ENCODE data around the gene TEPSIN. TPM values are rescaled to one million over a fixed set of nuclear protein-coding genes. Genes with fewer than 3 reads are reported as not detected.
A peak's percentile ranks its signal among the peaks of the same experiment; 100 is the strongest.

Gene TEPSIN
- total and polyA plus RNA-seq, 11 donors: 6.8 to 16.0 (median 10.4) TPM

GRCh38 chr17:81252326-81252986, 13.6 kb upstream of the TEPSIN start:
- ATAC-seq: no peak
- H3K36me3 ChIP-seq: peaks cover 0 to 61% (median 20%) of the 10 kb centered on the region in 9 donors
- H3K27me3 ChIP-seq: no peaks in the 10 kb centered on the region
- H3K9me3 ChIP-seq: no peaks in the 10 kb centered on the region
- intact Hi-C loops (cut with DNase I): loop anchor here (2.0 to 10.0 kb wide), 7 partner anchors 40 to 352 kb away; no protein-coding TSS in a partner anchor
- TF ChIP-seq CTCF (IDR thresholded peaks at IDR 0.05): no peak
- H3K4me3 ChIP-seq: no peak overlapping the region
- WGBS, 4 donors: 84 to 87% (median 86%) methylated on average over 15 of the region's 15 CpGs
- DNase-seq: no peak
- H3K4me1 ChIP-seq: peaks cover 3 to 19% (median 13%) of the 10 kb centered on the region in 12 donors
- peak overlapping the region in 1 of 12 donors; percentile 51 for H3K27ac ChIP-seq

DNA sequence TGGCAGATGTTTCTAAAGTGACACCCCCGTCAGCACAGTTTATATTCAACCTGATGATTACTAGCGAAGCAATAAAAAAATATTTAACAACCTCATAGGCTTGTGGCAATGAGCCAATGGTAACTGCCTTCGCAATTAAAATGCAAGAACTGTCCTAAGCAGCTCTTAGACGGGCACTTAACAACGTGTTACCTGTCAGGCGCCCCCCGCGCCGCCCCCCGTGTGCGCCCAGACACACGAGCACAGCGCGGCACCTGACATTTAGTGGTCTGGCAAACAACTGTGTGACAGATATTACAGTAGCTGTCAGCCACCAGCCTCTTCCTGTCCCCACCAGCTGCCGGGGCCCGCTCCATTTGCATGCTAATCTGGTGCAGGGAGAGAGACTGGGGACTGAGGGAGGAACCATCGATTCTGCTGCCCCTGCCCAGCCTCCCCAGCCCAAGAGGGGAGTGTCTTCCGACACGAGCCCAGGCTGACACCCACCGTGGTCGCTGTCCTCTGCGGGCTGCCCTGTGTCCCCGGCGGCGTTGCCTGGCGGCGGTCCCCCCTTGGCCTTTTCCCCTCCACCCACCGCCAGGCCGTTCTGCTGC, 12.9 kb upstream of the TEPSIN start:
- WGBS, 4 donors: 79 to 86% (median 81%) methylated on average over 29 of the region's 29 CpGs
- Histone ChIP-seq H3K4me1 (peaks cover 3 to 19% (median 13%) of the 10 kb centered on the region in 12 donors), H3K27ac (peak overlapping the region in 1 of 12 donors; percentile 51), H3K36me3 (peaks cover 0 to 55% (median 20%) of the 10 kb centered on the region in 9 donors), H3K9me3 (no peaks in the 10 kb centered on the region), H3K4me3 (no peak overlapping the region), H3K27me3 (no peaks in the 10 kb centered on the region)
- no peak for TF ChIP-seq CTCF (IDR thresholded peaks at IDR 0.05)
- no peak for TF ChIP-seq POLR2A (IDR thresholded peaks at IDR 0.05)
- intact Hi-C loops (cut with DNase I): loop anchor here (2.0 to 10.0 kb wide), 7 partner anchors 40 to 353 kb away; no protein-coding TSS in a partner anchor
- no peak for DNase-seq
- ATAC-seq: peak in 1 of 4 donors; percentile 11

DNA sequence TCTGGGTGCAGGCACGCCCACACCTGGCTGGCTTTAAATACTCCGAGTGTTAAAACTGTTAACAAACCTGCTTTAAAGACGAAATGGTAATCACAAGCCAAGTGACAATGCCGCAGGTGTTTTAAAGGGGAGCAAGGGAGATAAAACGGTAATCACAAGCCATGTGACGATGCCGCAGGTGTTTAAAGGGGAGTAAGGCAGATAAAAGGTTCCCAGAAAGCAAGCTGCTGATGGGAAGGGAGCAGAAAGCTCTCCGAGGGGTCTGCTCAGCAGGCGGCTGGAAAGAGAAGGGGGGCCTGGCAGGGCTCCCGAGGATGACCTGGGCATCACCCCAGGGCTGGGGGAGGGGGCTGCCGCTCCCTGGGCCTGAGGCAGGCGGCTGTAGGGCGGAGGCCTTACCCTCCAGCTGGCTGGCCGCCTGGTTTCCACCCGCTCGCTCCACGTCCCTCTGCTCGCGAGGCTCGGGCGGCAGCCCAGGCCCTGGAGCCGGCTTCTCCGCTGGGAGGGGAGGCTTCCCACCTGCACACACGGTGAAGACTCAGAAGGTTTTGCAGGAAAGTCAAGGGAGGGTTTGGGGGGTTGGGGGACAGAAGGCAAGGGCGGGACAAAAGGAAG, 12.3 kb upstream of the TEPSIN start:
- 54 to 72% (median 62%) methylated on average over 21 to 25 of the region's 25 CpGs for WGBS, 4 donors
- Histone ChIP-seq H3K27me3 (no peaks in the 10 kb centered on the region), H3K36me3 (peaks cover 0 to 52% (median 20%) of the 10 kb centered on the region in 9 donors), H3K9me3 (no peaks in the 10 kb centered on the region), H3K4me3 (no peak overlapping the region), H3K4me1 (peaks cover 3 to 19% (median 13%) of the 10 kb centered on the region in 12 donors), H3K27ac (peak overlapping the region in 1 of 12 donors; percentile 51)
- TF ChIP-seq CTCF (IDR thresholded peaks at IDR 0.05): no peak
- TF ChIP-seq POLR2A (IDR thresholded peaks at IDR 0.05): no peak
- DNase-seq: peak in 4 of 5 donors; percentile 30 to 74 (median 60)
- intact Hi-C loops (cut with DNase I): loop anchor here (5.0 to 10.0 kb wide), 5 partner anchors 41 to 354 kb away; no protein-coding TSS in a partner anchor
- peak in 3 of 4 donors; percentile 27 to 62 (median 44) for ATAC-seq

All from heart left ventricle (tissue), 16 donors.